Brain microvascular endothelial cell (primary cell): ENCODE data around the gene HSD17B1.

Experiments used
- DNase-seq: peaks from one replicate; pipeline ENCODE4 v3.0.0-alpha.2; 2020
- H3K27ac ChIP-seq: fragments of 250-450 bp; sonication (Bioruptor Pico); 2 replicates; pipeline ENCODE4 v1.5.1; 2020; ENCODE audit warnings: mild to moderate bottlenecking, moderate library complexity
- H3K27me3 ChIP-seq: fragments of 250-450 bp; sonication (Bioruptor Pico); replicated peaks from 2 replicates; pipeline ENCODE4 v1.5.1; 2020; ENCODE audit warnings: mild to moderate bottlenecking
- H3K36me3 ChIP-seq: fragments of 250-450 bp; sonication (Bioruptor Pico); replicated peaks from 2 replicates; pipeline ENCODE4 v1.5.1; 2020; ENCODE audit warnings: mild to moderate bottlenecking
- H3K4me3 ChIP-seq: 2 replicates; pipeline ENCODE4 v1.5.1; 2011; ENCODE audit warnings: low read depth, mild to moderate bottlenecking, control low read depth, low read length, moderate library complexity
- in situ Hi-C: cut with HindIII; loops from 2 replicates; pipeline ENCODE4 v1.10.0; 2017; ENCODE audit warnings: low sequenced_read_pairs, low pct_ligation_motif_present
- TF ChIP-seq, protein P1 (sequence below): IDR thresholded peaks from 2 replicates; pipeline ENCODE4 v1.5.1; 2011; ENCODE audit warnings: low read depth, mild to moderate bottlenecking, moderate library complexity, low read length, control low read depth, inconsistent platforms; ENCODE audit errors: missing control alignments

HSD17B1 gene

DNA sequence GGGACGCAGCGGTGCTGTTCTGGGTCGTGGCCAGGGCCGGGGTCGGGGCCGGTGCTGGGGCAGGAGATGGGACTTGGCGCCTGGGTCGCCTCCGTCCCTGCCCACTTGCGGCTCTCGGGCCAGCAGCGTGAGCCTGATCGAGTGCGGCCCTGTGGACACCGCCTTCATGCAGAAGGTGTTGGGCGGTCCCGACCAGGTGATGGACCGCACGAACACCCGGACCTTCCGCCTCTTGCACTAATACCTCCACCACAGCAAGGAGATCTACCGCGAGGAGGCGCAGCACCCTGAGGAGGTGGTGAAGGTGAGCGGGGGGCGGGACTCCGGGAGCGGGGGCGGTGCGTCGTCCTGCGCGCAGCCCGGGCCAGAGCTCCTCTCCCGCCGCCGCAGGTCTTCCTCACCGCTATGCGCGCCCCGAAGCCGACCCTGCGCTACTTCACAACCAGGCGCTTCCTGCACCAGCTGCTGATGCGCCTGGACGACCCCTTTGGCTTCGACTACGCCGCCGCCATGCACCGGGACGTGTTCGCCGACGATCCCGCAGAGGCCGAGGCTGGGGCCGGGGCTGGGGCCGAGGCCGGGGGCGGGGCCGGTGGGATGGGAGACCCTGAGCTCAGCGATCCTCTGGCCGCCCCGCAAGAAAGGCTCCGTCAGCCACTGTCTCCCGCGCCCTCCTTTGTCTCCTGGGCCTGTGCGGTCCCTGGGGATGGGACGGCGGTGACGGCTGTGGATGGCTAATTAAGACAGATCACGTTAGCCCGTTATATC, 4.5 kb upstream of the HSD17B1 start:
- in situ Hi-C loops: no loop called here
- Histone ChIP-seq H3K27ac (no peak overlapping the region), H3K27me3 (no peaks in the 10 kb centered on the region), H3K36me3 (no peaks in the 10 kb centered on the region), H3K4me3 (peak overlapping the region; percentile 45)
- no peak for DNase-seq
- TF ChIP-seq, protein P1, sequence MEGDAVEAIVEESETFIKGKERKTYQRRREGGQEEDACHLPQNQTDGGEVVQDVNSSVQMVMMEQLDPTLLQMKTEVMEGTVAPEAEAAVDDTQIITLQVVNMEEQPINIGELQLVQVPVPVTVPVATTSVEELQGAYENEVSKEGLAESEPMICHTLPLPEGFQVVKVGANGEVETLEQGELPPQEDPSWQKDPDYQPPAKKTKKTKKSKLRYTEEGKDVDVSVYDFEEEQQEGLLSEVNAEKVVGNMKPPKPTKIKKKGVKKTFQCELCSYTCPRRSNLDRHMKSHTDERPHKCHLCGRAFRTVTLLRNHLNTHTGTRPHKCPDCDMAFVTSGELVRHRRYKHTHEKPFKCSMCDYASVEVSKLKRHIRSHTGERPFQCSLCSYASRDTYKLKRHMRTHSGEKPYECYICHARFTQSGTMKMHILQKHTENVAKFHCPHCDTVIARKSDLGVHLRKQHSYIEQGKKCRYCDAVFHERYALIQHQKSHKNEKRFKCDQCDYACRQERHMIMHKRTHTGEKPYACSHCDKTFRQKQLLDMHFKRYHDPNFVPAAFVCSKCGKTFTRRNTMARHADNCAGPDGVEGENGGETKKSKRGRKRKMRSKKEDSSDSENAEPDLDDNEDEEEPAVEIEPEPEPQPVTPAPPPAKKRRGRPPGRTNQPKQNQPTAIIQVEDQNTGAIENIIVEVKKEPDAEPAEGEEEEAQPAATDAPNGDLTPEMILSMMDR: peak; percentile 57

- H3K27me3 ChIP-seq: no peaks in the 10 kb centered on the region
Measured at GRCh38 chr17:42548993-42549755, 3.5 kb upstream of the HSD17B1 start.

GRCh38 chr17:42553161-42553818, 567 bp downstream of the HSD17B1 start:
- Histone ChIP-seq H3K27me3 (no peaks in the 10 kb centered on the region), H3K4me3 (peak overlapping the region; percentile 91), H3K36me3 (no peaks in the 10 kb centered on the region), H3K27ac (no peak overlapping the region)
- DNase-seq: no peak
- in situ Hi-C loops: no loop called here
- TF ChIP-seq, protein P1: no peak

More at GRCh38 chr17:42548993-42549755, 3.5 kb upstream of the HSD17B1 start:
- Histone ChIP-seq H3K4me3 (no peak overlapping the region), H3K27ac (no peak overlapping the region), H3K36me3 (no peaks in the 10 kb centered on the region)
- in situ Hi-C loops: no loop called here
- TF ChIP-seq, protein P1: no peak
- DNase-seq: no peak

DNA sequence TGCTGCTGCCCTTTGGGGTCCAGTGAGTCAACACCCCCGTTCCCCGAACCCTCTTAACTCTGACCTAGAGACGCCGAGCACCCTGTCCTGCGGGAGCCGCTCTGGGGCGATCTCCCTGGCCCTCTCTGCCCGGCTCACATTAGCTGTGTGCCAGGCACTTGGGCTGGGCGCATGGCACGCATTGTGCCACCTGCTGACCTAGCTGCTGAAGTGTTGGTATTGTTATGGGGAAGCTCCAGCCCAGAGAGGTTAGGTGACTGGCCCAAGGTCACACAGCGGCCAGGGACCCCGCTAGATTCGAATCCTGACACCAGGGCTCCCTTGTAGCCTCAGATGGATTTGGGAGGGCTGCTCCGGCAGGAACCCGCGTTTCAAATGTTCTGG, 1.1 kb downstream of the HSD17B1 start:
- Histone ChIP-seq H3K27ac (peak overlapping the region; percentile 78), H3K36me3 (no peaks in the 10 kb centered on the region), H3K4me3 (peak overlapping the region; percentile 91), H3K27me3 (no peaks in the 10 kb centered on the region)
- TF ChIP-seq, protein P1: no peak
- DNase-seq: no peak
- in situ Hi-C loops: no loop called here

DNA sequence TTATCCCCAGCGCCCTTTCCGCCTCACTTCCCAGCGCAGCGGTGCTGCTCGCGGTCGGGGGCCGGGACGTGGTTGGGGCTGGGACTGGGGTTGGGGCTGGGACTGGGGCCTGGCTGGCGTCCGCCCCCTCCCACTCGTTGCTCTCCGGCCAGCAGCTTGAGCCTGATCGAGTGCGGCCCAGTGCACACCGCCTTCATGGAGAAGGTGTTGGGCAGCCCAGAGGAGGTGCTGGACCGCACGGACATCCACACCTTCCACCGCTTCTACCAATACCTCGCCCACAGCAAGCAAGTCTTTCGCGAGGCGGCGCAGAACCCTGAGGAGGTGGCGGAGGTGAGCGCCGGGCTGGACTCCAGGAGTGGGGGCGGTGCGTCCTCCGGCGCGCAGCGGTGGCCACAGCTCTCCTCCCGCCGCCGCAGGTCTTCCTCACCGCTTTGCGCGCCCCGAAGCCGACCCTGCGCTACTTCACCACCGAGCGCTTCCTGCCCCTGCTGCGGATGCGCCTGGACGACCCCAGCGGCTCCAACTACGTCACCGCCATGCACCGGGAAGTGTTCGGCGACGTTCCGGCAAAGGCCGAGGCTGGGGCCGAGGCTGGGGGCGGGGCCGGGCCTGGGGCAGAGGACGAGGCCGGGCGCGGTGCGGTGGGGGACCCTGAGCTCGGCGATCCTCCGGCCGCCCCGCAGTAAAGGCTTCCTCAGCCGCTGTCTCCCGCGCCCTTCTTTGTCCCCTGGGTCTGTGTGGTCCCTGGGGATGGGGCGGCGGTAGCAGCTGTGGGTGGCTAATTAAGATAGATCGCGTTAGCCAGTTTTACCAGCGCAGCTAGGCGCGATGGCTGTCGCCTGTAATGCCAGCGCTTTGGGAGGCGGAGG, 1.8 kb downstream of the HSD17B1 start:
- H3K4me3 ChIP-seq: peak overlapping the region; percentile 91
- DNase-seq: peak; percentile 67
- TF ChIP-seq, protein P1: no peak
- no peaks in the 10 kb centered on the region for H3K36me3 ChIP-seq
- peak overlapping the region; percentile 78 for H3K27ac ChIP-seq
- in situ Hi-C loops: no loop called here
- H3K27me3 ChIP-seq: no peaks in the 10 kb centered on the region
